GM21381 (cell line): Measurements from ENCODE around the gene AANAT.
"Not testable (repeated sequence)": the region's sequence is repeated elsewhere in the genome, so short reads cannot be mapped to it uniquely, and the experiment has no call there.

Source experiments
- ATAC-seq: cut with Tn5 transposase; IDR thresholded peaks from one replicate; pipeline ENCODE4 v1.9.1; 2021; ENCODE audit warnings: mild to moderate bottlenecking, moderate library complexity; ENCODE audit not compliant: unreplicated experiment

AANAT gene

GRCh38 chr17:76502341-76503211 is 35.2 kb downstream of the AANAT start:
- ATAC-seq: no peak

- ATAC-seq: no peak
Observed at GRCh38 chr17:76504117-76504516, 36.7 kb downstream of the AANAT start.

- peak; percentile 59 for ATAC-seq
Observed at GRCh38 chr17:76506408-76507345, 39.3 kb downstream of the AANAT start.

- ATAC-seq: not testable (repeated sequence)
Observed at GRCh38 chr17:76508472-76509063, 41.2 kb downstream of the AANAT start.

- no peak for ATAC-seq
Observed at GRCh38 chr17:76510831-76511244, 43.4 kb downstream of the AANAT start.

- ATAC-seq: no peak
Observed at GRCh38 chr17:76511668-76512365, 44.4 kb downstream of the AANAT start.

GRCh38 chr17:76512366-76513305 is 45.2 kb downstream of the AANAT start:
- ATAC-seq: no peak

GRCh38 chr17:76513306-76513692 is 45.9 kb downstream of the AANAT start:
- no peak for ATAC-seq

- ATAC-seq: not testable (repeated sequence)
Observed at GRCh38 chr17:76514355-76514754, 47.0 kb downstream of the AANAT start.

GRCh38 chr17:76515274-76515949 is 48.0 kb downstream of the AANAT start:
- ATAC-seq: peak; percentile 61

- no peak for ATAC-seq
Observed at GRCh38 chr17:76517638-76518038, 50.2 kb downstream of the AANAT start.

GRCh38 chr17:76519048-76519966 is 51.9 kb downstream of the AANAT start:
- no peak for ATAC-seq
